ENCODE results near the gene MAST4. TPM values are rescaled to one million over a fixed set of nuclear protein-coding genes. Genes with fewer than 3 reads are reported as not detected.

MAST4 gene
- total and polyA plus RNA-seq, 2 of the 13 experiments (the other 11 are each of a cell fraction or from before 2014, with no cell fraction given): 3.4 to 3.7 TPM

- CTCF ChIA-PET (ENCODE audit: low intra/inter-chr PET ratio, low total read pairs): no interaction called here
- WGBS (ENCODE audit: low lambda C conversion rate): 96% methylated on average over 3 of the region's 3 CpGs
- in situ Hi-C loops (cut with HindIII; ENCODE audit: extremely low pct_ligation_motif_present, low pct_unique_long_range_greater_than_20kb) (no loop called here), intact Hi-C loops (cut with micrococcal nuclease; ENCODE audit: unreplicated experiment) (no loop called here)
- no peaks in the 10 kb centered on the region for H3K27me3 ChIP-seq (ENCODE audit: control insufficient read depth in 1 of 2, insufficient read depth in 2 of 2, low read length in 2 of 2)
- no peak overlapping the region for H2AFZ ChIP-seq (ENCODE audit: low read length)
- no TSS peak for BruUV-seq (replicated peaks)
- no peak overlapping the region for H3K4me3 ChIP-seq (replicated peaks in 1 of 3; ENCODE audit: insufficient read depth in 1 of 3, low read depth in 2 of 3, low read length in 3 of 3)
- no peaks in the 10 kb centered on the region for H3K4me1 ChIP-seq (ENCODE audit: insufficient read depth, low read length)
- no peak overlapping the region for H3K27ac ChIP-seq (ENCODE audit: extremely low read length, insufficient read depth, low read length)
- POLR2A ChIA-PET: interaction anchor here (0.9 kb wide), 1 partner anchor 22 kb away, joined by 3 read pairs; no protein-coding TSS in a partner anchor
- no peak for DNase-seq (ENCODE audit: low spot score)
- no peak for FAIRE-seq
- no peaks in the 10 kb centered on the region for H3K36me3 ChIP-seq (replicated peaks in 1 of 2; ENCODE audit: control insufficient read depth in 1 of 2, insufficient read depth in 2 of 2, low read length in 2 of 2)
- H3K9me3 ChIP-seq (ENCODE audit: low read length): no peaks in the 10 kb centered on the region
- ATAC-seq: no peak
- H3K4me2 ChIP-seq (ENCODE audit: low read depth, low read length): no peak overlapping the region
- no peaks in the 10 kb centered on the region for H4K20me1 ChIP-seq (ENCODE audit: insufficient read depth, low read length)
- H3K79me2 ChIP-seq (ENCODE audit: insufficient read depth, low read length): no peaks in the 10 kb centered on the region
- no peak for TF ChIP-seq ZNF160 (CRISPR knock-in tag; IDR thresholded peaks at IDR 0.05)
- TF ChIP-seq KDM2A (CRISPR knock-in tag; IDR thresholded peaks at IDR 0.05; ENCODE audit: borderline replicate concordance, low read depth): no peak
- no peak for TF ChIP-seq RBM39 (IDR thresholded peaks at IDR 0.05; ENCODE audit: low read depth, low read length, poor library complexity, severe bottlenecking)
- TF ChIP-seq GATAD1 (CRISPR knock-in tag; IDR thresholded peaks at IDR 0.05): no peak
- TF ChIP-seq ZNF337 (CRISPR knock-in tag; IDR thresholded peaks at IDR 0.05; ENCODE audit: borderline replicate concordance, low read depth): no peak
- H3K9ac ChIP-seq (ENCODE audit: insufficient read depth, low read depth, low read length): no peak overlapping the region
These were observed 477.0 kb downstream of the MAST4 start for GRCh38 chr5:67073045-67073680.

GRCh38 chr5:67077296-67077695 lies 481.1 kb downstream of the MAST4 start:
- Histone ChIP-seq H3K4me1 (ENCODE audit: insufficient read depth, low read length) (no peaks in the 10 kb centered on the region), H3K36me3 (replicated peaks in 1 of 2; ENCODE audit: control insufficient read depth in 1 of 2, insufficient read depth in 2 of 2, low read length in 2 of 2) (no peaks in the 10 kb centered on the region), H3K27ac (ENCODE audit: extremely low read length, insufficient read depth, low read length) (no peak overlapping the region), H3K9ac (ENCODE audit: insufficient read depth, low read depth, low read length) (no peak overlapping the region), H3K27me3 (ENCODE audit: control insufficient read depth in 1 of 2, insufficient read depth in 2 of 2, low read length in 2 of 2) (no peaks in the 10 kb centered on the region), H3K4me3 (replicated peaks in 1 of 3; ENCODE audit: insufficient read depth in 1 of 3, low read depth in 2 of 3, low read length in 3 of 3) (no peak overlapping the region), H2AFZ (ENCODE audit: low read length) (no peak overlapping the region), H4K20me1 (ENCODE audit: insufficient read depth, low read length) (no peaks in the 10 kb centered on the region), H3K79me2 (ENCODE audit: insufficient read depth, low read length) (no peaks in the 10 kb centered on the region), H3K9me3 (ENCODE audit: low read length) (no peaks in the 10 kb centered on the region), H3K4me2 (ENCODE audit: low read depth, low read length) (no peak overlapping the region)
- in situ Hi-C loops (cut with HindIII; ENCODE audit: extremely low pct_ligation_motif_present, low pct_unique_long_range_greater_than_20kb) (no loop called here), intact Hi-C loops (cut with micrococcal nuclease; ENCODE audit: unreplicated experiment) (no loop called here)
- no peak for TF ChIP-seq ARNTL (CRISPR knock-in tag; IDR thresholded peaks at IDR 0.05)
- FAIRE-seq (no peak), DNase-seq (ENCODE audit: low spot score) (no peak), ATAC-seq (no peak)
- CTCF ChIA-PET (ENCODE audit: low intra/inter-chr PET ratio, low total read pairs): no interaction called here
- WGBS (ENCODE audit: low lambda C conversion rate): 99% methylated on average over 4 of the region's 4 CpGs
- BruUV-seq (replicated peaks): no TSS peak
- POLR2A ChIA-PET: no interaction called here

Data from HepG2 (cell line).